Keratinocyte (primary cell): Measurements from ENCODE around the gene NPAS3. TPM values are rescaled to one million over a fixed set of nuclear protein-coding genes. Genes with fewer than 3 reads are reported as not detected.
A peak's percentile ranks its signal among the peaks of the same experiment; 100 is the strongest.

ENCODE experiments used
- DNase-seq: peaks from one replicate; pipeline ENCODE4 v3.0.0-alpha.2; 2011; ENCODE audit warnings: low read depth, missing footprints, low spot score
- FAIRE-seq: peaks from 2 replicates; lab custom pipeline; 2011; peaks lifted over from hg19 to GRCh38; lab: Jason Lieb, UNC
- H2AFZ ChIP-seq: 2 replicates; pipeline ENCODE4 v1.6.0; 2012; ENCODE audit warnings: low read length, control low read depth, inconsistent platforms; ENCODE audit not compliant: control insufficient read depth
- H3K27ac ChIP-seq: 2 replicates; pipeline ENCODE4 v1.5.1; 2011; ENCODE audit warnings: low read length; ENCODE audit not compliant: control insufficient read depth, insufficient read depth
- H3K27me3 ChIP-seq: 3 replicates; pipeline ENCODE4 v1.6.0; 2011; ENCODE audit warnings: low read length; ENCODE audit not compliant: control insufficient read depth, insufficient read depth; ENCODE audit errors: extremely low read depth
- H3K36me3 ChIP-seq, 2 experiments: 2 replicates in 1 of 2; 3 replicates in 1 of 2; pipeline ENCODE4 v1.5.1; 2011; ENCODE audit warnings: low read length in 2 of 2, mild to moderate bottlenecking in 1 of 2; ENCODE audit not compliant: control insufficient read depth in 2 of 2, insufficient read depth in 2 of 2; ENCODE audit errors: extremely low read depth in 1 of 2
- H3K4me1 ChIP-seq: 3 replicates; pipeline ENCODE4 v1.5.1; 2011; ENCODE audit warnings: low read length; ENCODE audit not compliant: control insufficient read depth, insufficient read depth; ENCODE audit errors: extremely low read depth
- H3K4me2 ChIP-seq: 3 replicates; pipeline ENCODE4 v1.6.0; 2011; ENCODE audit warnings: low read depth, low read length; ENCODE audit not compliant: control insufficient read depth, insufficient read depth; ENCODE audit errors: extremely low read depth
- H3K4me3 ChIP-seq, 3 experiments: fragments of 200-600 bp in 1 of 3; sonication (generic) in 1 of 3; 2 replicates in 2 of 3; 3 replicates in 1 of 3; pipeline ENCODE4 v1.5.1; 2011 to 2016; ENCODE audit warnings: low read length in 3 of 3, mild to moderate bottlenecking in 3 of 3, control low read depth in 2 of 3, inconsistent platforms in 1 of 3, low read depth in 1 of 3, mixed read lengths in 1 of 3, mixed run types in 1 of 3, moderate library complexity in 1 of 3; ENCODE audit not compliant: control insufficient read depth in 2 of 3, insufficient read depth in 2 of 3; ENCODE audit errors: extremely low read depth in 1 of 3
- H3K79me2 ChIP-seq: 2 replicates; pipeline ENCODE4 v1.6.0; 2012; ENCODE audit warnings: low read length; ENCODE audit not compliant: control insufficient read depth, insufficient read depth
- H3K9ac ChIP-seq: 3 replicates; pipeline ENCODE4 v1.6.0; 2011; ENCODE audit warnings: low read length; ENCODE audit not compliant: control insufficient read depth, insufficient read depth; ENCODE audit errors: extremely low read depth
- H3K9me1 ChIP-seq: 3 replicates; pipeline ENCODE4 v1.6.0; 2011; ENCODE audit warnings: low read length; ENCODE audit not compliant: control insufficient read depth, insufficient read depth; ENCODE audit errors: extremely low read depth
- H3K9me3 ChIP-seq: 2 replicates; pipeline ENCODE4 v1.5.1; 2012; ENCODE audit warnings: low read depth, low read length; ENCODE audit not compliant: control insufficient read depth
- H4K20me1 ChIP-seq: 3 replicates; pipeline ENCODE4 v1.6.0; 2011; ENCODE audit warnings: low read length; ENCODE audit not compliant: control insufficient read depth, insufficient read depth; ENCODE audit errors: extremely low read depth
- EZH2 ChIP-seq: IDR thresholded peaks from one replicate; pipeline ENCODE4 v1.6.1; 2012; ENCODE audit warnings: inconsistent platforms, mild to moderate bottlenecking, low read length, moderate library complexity
- dilution Hi-C: fragments of 300-500 bp; cut with MboI; formaldehyde crosslinking; loops from one replicate; pipeline ENCODE4 v1.7.0; 2020; ENCODE audit warnings: low sequenced_read_pairs; ENCODE audit not compliant: extremely low pct_ligation_motif_present
- polyA plus RNA-seq, 5 experiments: library from polyadenylated mRNA; depleted of rRNA in 3 of 5; stranded (reverse) in 3 of 5; stranded (forward) in 1 of 5; unstranded in 1 of 5; fragments of >200 nt; gene quantifications; 1 replicate in 1 of 5; 2 replicates in 3 of 5; 3 replicates in 1 of 5; pipeline versions ENCODE4 v1.2.1 to v1.2.3, GENCODE V29; 2011 to 2012; ENCODE audit warnings: missing spikeins in 2 of 5, low read depth in 1 of 5, low replicate concordance in 1 of 5
- TF ChIP-seq, protein P1 (sequence below), 3 experiments: IDR thresholded peaks in 1 of 3; conservative IDR thresholded peaks in 1 of 3; optimal IDR thresholded peaks in 1 of 3; 2 replicates in 2 of 3; 3 replicates in 1 of 3; pipeline versions ENCODE3 to v1.5.1; 2011; ENCODE audit warnings: low read length in 3 of 3, mild to moderate bottlenecking in 3 of 3, moderate library complexity in 2 of 3, control low read depth in 1 of 3, inconsistent platforms in 1 of 3; ENCODE audit not compliant: insufficient read depth in 2 of 3; ENCODE audit errors: extremely low read depth in 1 of 3

Gene NPAS3
- polyA plus RNA-seq, 1 donor (not counting 4 experiments of a cell fraction or from before 2014, with no cell fraction given) = 0.07 TPM

DNA sequence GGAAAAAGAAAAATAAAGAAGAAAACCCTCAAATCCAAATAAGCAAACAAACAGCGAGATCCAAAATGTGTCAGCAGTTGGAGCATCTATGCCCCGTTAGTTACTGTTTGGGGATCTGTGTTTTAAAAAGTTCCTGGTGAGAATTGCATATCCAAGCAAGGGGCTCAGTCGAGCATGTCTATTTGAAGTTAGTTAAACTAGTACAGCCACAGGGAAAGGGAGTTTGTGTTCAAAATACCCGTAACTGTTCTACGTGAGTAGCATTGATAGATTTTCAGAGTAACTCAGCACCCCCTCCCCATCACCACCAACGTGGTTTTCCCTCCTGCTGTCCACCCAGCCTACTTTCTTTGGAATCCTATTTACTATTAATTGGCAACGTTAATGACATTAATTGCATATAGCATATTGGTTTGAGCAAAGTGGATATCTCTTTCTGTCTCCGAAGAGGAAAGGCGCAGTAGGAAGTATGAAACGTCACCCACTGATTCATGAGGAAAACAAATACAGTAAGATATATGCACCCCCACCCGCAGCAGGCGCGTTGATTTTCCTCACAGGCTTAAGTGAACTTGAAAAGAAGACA is 1.5 kb downstream of the NPAS3 start:
- no peaks in the 10 kb centered on the region for H3K9me1 ChIP-seq
- no peaks in the 10 kb centered on the region for H3K4me1 ChIP-seq
- FAIRE-seq (no peak), DNase-seq (no peak)
- H3K9ac ChIP-seq = no peak overlapping the region
- peaks cover 51% of the 10 kb centered on the region for H3K27me3 ChIP-seq
- no peak overlapping the region for H2AFZ ChIP-seq
- no peaks in the 10 kb centered on the region for H3K36me3 ChIP-seq
- TF ChIP-seq, protein P1, sequence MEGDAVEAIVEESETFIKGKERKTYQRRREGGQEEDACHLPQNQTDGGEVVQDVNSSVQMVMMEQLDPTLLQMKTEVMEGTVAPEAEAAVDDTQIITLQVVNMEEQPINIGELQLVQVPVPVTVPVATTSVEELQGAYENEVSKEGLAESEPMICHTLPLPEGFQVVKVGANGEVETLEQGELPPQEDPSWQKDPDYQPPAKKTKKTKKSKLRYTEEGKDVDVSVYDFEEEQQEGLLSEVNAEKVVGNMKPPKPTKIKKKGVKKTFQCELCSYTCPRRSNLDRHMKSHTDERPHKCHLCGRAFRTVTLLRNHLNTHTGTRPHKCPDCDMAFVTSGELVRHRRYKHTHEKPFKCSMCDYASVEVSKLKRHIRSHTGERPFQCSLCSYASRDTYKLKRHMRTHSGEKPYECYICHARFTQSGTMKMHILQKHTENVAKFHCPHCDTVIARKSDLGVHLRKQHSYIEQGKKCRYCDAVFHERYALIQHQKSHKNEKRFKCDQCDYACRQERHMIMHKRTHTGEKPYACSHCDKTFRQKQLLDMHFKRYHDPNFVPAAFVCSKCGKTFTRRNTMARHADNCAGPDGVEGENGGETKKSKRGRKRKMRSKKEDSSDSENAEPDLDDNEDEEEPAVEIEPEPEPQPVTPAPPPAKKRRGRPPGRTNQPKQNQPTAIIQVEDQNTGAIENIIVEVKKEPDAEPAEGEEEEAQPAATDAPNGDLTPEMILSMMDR (optimal IDR thresholded peaks at IDR 0.05 in 1 of 3, IDR thresholded peaks at IDR 0.05 in 1 of 3, conservative IDR thresholded peaks at IDR 0.05 in 1 of 3; ENCODE audit: extremely low read depth in 1 of 3, insufficient read depth in 2 of 3, low read length in 3 of 3) = no peak
- TF ChIP-seq EZH2 = peak; percentile 35
- no peaks in the 10 kb centered on the region for H4K20me1 ChIP-seq
- H3K4me2 ChIP-seq = peak overlapping the region; percentile 56
- peak overlapping the region in 1 of 3 experiments; percentile 48 for H3K4me3 ChIP-seq
- no peak overlapping the region for H3K27ac ChIP-seq
- H3K79me2 ChIP-seq = no peaks in the 10 kb centered on the region
- dilution Hi-C loops = no loop called here
- H3K9me3 ChIP-seq = no peaks in the 10 kb centered on the region

DNA sequence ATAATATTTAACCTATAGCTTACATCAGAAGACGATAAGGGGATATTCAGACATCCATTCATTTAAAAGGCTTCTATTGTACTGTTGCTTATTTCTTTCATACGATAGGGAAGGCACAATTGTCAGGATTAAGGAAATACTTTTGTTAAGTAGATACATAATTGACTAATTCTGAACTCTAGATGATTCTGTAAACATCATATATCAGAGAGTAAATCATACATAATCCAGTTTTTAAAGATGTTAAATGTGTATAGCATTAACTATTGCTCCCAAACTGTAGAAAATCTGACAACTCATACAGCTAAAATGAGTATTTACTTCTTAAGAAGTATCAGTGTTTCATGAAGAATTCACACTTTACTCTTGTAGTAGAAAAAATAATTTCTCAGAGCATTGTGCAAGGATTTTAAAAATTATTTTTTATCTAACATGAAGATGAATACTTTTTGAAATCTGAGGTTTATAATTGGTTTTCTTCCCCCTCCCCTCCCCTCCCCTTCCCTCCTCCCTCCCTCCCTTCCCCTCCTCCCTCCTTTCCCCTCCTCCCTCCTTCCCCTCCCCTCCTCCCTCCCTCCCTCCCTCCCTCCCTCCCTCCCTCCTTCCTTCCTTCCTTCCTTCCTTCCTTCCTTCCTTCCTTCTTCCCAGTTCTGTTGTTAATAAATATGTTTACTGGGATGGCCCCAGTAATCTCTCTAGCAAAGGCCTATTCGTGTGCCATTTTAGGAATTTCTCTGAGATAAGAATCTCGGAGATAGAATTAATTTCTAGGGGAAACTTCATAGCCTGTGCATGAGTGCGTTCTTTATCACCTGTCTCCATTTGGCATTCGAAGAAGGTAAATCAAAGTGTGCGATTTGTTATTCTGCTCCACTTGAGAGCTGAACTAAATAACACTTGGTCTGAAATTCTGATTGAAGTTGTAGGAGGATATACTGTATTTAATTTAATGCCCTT is 2.3 kb downstream of the NPAS3 start:
- no peak for FAIRE-seq
- dilution Hi-C loops = no loop called here
- Histone ChIP-seq H3K9me1 (no peaks in the 10 kb centered on the region), H2AFZ (no peak overlapping the region), H3K27me3 (peaks cover 43% of the 10 kb centered on the region), H3K4me3 (no peak overlapping the region), H3K79me2 (no peaks in the 10 kb centered on the region), H3K4me2 (no peak overlapping the region), H3K27ac (no peak overlapping the region), H3K9me3 (no peaks in the 10 kb centered on the region), H4K20me1 (no peaks in the 10 kb centered on the region), H3K36me3 (no peaks in the 10 kb centered on the region), H3K9ac (no peak overlapping the region), H3K4me1 (no peaks in the 10 kb centered on the region)
- TF ChIP-seq, protein P1 (optimal IDR thresholded peaks at IDR 0.05 in 1 of 3, IDR thresholded peaks at IDR 0.05 in 1 of 3, conservative IDR thresholded peaks at IDR 0.05 in 1 of 3; ENCODE audit: extremely low read depth in 1 of 3, insufficient read depth in 2 of 3, low read length in 3 of 3) = no peak
- DNase-seq = no peak
